Stimulated activated CD8-positive, alpha-beta memory T cell treated with anti-CD3 and anti-CD28 coated beads, Interleukin-12 subunit alpha, Interleukin-12 subunit beta, amount 100 ng/mL, for 1 hour (primary cell): ENCODE results near the gene FN3K.
A peak's percentile ranks its signal among the peaks of the same experiment; 100 is the strongest.

Experiments used
- DNase-seq: peaks from one replicate; pipeline ENCODE4 v3.0.0-alpha.2; 2020; ENCODE audit warnings: low read depth

The FN3K gene

DNA sequence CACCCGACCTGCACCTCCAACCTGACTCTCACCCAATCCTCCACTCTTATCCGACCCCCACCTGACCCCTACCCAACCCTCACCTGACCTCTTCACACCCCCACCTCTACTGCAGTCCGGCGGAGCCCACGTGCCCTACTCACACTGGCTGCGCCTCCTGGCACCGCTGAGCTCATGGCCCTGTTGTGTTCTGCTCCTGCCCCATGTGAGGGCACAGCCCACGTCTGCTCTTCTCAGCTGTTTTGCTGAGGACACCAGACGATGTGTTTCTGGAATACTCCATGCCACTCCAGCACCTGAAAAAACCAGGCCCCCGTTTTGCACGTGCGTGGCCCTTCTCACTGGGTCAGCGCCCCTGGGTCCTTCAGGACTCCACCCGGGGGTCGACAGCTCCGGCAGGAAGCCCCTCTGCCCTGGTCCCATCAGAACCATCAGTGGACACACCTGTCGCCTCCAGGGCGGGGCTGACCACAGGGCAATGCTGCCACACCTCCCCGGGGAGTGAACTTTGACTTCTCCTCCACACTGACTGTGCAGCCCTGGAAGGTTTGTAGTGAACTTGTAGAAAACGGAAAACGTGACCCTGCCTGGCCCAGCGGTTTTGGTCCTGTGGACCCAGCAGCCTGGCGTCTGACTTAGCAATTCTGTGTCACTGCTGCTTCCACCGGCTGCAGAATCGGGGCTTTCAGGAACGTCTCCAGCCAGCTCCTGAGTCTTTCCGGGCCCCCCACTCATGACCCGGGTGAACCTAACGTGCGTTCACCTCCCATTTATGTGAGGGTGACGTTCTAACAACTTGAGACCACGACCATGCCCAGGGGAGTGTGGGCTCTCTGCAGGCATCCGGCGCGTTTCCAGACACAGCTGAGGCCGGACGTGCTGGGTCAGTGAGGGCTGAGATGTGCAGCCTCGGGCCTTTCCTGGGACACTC lies 31.2 kb upstream of the FN3K start:
- DNase-seq, result no peak

- no peak for DNase-seq
Measured at GRCh38 chr17:82704886-82705285, 30.5 kb upstream of the FN3K start.

GRCh38 chr17:82705756-82706155 lies 29.7 kb upstream of the FN3K start:
- no peak for DNase-seq

DNA sequence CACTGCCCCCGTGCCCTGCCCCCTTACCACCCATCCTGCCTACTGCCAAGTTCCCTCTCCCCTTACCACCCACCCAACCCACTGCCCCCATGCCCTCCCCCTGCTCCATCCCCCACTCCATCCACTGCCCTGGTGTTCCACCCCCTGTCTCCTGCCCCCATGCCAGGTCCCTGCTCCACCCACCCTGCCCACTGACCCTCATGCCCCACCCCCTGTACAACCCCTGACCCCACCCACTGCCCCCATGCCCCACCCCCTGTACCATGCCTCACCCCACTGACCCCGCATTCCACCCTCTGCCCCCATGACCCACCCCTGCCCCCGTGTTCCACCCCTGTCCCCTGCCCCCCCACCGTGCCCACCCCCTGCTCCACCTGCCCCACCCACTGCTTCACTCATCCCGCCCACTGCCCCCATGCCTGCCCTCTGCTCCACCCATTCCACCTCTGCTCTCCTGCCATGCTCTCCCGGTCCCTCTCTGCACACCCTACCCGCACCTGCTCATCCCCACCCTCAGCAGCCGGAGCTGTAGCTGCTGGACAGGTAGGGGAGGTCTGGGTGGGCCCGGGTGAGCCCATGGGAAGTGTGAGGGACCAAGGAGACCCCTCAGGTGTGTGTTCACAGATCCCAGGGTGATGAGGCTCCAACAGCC lies 26.3 kb upstream of the FN3K start:
- DNase-seq, result no peak

DNA sequence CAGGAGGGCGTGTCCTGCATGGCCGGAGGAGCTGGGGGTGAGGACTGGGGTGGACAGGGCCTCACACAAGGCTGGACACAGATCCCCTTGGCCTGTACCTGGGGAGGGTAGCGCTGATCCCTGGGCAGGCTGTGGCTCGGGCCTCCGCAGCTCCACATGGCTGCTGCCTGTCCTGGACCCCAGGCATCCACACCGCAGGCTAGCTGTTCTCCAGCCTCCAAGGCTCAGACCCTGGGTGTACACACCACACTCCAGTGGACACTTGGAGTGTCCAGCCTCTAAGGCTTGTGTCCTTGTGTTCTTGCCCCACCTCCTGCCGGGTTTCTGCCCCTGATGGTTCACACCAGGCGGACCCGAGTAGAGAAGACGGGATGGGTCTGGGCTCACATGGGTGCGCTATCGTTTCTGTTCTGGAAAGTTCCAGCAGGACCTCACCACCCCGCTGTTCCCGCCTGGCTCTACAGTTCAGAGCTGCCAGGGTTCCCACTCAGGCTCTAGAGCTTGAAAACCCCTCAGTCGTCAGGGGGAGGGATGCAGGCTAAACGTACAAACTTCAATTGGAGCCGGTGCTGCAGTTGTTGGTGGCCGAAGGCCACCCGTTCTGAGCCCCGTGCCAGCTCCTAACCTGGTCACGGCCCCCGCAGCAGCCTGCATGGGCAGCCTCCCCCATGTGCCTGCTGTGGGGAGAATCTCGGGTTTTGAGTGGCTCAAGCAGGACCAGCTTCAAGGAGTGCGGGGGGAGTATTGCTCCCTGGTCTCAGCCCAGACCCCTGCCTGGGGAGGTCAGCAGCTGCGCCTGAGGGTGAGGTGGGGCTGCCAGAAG lies 25.5 kb upstream of the FN3K start:
- DNase-seq, result no peak

- DNase-seq, result no peak
Measured at GRCh38 chr17:82710499-82711232, 24.7 kb upstream of the FN3K start.

GRCh38 chr17:82713071-82713723 lies 22.2 kb upstream of the FN3K start:
- DNase-seq, result no peak

GRCh38 chr17:82716203-82717010 lies 19.0 kb upstream of the FN3K start, which contains the start of gene FN3KRP:
TSS of gene FN3KRP (plus strand) at chr17:82716706. CDS start at chr17:82716756, 50 bp downstream.
- DNase-seq, result peak; percentile 89

DNA sequence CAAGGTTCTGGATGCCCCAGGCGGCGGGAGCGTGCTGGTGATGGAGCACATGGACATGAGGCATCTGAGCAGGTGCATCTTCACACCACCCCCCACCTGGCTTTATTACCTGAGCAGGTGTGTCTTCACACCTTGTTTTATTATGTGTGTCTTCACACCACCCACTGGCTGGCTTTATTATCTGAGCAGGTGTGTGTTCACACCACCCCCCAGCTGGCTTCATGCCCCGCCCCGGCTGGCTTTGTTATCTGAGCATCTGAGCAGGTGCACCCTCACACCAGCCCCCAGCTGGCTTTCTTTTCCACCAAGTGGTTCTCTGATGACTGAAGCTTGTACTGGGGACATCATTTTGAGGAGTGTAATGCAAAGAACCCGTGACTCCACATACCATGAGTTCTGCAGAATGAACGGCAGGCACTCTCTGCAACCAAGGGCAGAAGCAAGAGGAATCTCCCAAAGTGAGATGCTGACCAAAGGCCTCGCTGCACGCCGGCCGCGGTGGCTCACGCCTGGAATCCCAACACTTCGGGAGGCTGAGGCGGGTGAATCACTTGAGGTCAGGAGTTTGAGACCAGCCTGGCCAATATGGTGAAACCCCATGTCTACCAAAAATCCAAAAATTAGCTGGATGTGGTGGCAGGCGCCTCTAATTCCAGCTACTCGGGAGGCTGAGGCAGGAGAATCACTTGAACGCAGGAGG lies 16.3 kb upstream of the FN3K start:
- DNase-seq, result no peak

DNA sequence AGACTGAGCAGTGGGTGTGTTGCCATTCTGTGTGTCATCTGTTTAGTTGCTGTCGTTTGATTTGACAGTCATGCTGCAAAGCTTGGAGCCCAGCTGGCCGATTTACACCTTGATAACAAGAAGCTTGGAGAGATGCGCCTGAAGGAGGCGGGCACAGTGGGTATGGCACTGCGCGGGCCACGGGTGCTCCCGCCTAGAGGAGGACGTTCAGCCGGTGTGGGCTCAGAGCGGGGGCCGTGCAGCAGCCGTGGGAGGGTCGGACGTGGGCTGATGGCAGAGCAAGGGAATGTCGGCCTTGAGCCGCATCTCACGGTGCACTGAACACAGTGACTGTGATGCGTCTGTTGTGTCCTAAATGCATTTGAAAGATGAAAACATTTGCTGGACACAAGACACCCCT lies 15.2 kb upstream of the FN3K start:
- no peak for DNase-seq

GRCh38 chr17:82722341-82723013 lies 12.9 kb upstream of the FN3K start:
- no peak for DNase-seq

GRCh38 chr17:82723169-82723807 lies 12.1 kb upstream of the FN3K start:
- DNase-seq, result no peak

DNA sequence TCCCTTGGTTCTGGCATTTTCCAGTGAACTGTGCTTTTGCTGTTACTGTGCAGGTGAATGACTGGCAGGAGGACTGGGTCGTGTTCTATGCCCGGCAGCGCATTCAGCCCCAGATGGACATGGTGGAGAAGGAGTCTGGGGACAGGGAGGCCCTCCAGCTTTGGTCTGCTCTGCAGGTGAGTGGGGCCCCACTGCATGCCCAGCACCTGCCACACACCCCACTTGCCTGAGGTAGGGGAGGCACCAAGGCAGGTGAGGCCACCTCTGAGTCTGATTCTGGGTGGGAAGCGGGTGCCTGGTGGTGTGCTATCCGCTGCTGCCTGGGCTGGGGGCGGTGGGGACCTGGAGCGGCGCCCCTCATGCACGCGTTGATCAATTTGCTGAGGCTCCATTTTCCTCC lies 9.0 kb upstream of the FN3K start:
- no peak for DNase-seq

DNA sequence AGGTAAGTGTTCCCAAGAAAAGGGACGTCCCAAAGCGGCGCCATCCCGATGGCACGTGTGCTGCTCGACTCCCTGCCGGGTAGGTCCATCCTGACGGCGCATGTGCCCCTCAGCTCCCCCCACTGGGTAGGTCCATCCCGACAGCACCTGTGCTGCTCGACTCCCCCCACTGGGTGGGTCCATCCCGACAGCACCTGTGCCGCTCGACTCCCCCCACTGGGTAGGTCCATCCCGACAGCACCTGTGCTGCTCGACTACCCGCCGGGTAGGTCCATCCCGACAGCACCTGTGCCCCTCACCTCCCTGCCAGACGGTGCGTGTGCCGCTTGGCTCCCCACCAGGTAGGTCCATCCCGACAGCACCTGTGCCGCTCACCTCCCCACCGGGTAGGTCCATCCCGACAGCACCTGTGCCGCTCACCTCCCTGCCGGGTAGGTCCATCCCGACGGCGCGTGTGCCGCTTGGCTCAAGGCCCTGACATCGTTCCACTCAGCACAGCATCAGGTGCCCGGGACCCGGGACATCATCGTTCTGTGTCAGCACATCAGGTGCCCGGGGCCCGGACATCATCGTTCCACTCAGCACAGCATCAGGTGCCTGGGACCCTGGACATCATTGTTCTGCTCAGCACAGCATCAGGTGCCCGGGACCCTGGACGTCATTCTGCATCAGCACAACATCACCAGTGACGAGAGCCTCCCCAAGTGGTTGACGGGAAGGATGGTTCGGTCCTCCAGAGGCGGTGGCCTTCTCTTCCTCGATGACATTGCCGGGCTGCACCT lies 5.7 kb upstream of the FN3K start:
- no peak for DNase-seq

GRCh38 chr17:82732118-82732743 lies 3.2 kb upstream of the FN3K start:
- no peak for DNase-seq

DNA sequence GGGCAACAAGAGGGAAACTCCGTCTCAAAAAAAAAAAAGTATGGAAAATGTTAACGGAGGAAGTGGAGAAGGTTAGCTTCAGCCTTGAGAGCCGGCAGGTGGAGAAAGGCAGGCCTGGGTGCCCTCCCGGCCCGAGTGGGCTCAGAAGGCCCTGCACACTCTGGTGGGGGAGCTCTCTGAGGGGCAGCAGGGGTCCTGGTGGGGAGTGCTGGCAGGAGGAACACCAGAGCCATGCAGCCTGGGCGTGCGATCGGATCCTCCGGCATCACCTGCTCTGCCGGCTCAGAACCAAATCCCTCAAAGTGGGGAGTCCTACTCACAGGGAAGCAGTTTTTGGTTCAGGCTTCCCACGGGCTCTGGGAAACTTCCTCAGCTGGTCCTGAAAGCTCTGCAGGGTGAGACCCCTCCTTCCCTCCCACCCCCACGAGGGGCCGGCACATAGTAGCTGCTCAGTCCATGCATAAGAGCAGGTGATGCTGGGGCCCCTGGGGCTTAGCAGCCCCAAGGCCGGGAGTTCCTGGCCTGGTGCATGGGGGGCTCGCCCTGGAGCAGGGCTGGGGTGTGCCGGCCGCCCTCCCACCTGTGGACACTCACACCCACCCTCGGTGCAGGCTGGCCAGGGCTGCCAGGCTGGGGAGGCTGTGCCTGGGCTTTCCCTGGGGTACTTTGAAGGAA lies 1.2 kb downstream of the FN3K start:
- no peak for DNase-seq
